ENCODE measurements around the gene CEBPG. TPM values are rescaled to one million over a fixed set of nuclear protein-coding genes. Genes with fewer than 3 reads are reported as not detected.

CEBPG gene
- total RNA-seq, 2 experiments from 2014 or later, result 26.2 to 26.3 TPM

- H3K27me3 Mint-ChIP-seq, result no peaks in the 10 kb centered on the region
- H3K27ac Mint-ChIP-seq, result no peak overlapping the region
- no peak overlapping the region for H3K4me3 Mint-ChIP-seq
- no peak for ATAC-seq (ENCODE audit: low read depth)
- POLR2A ChIA-PET, result no interaction called here
- DNase-seq, result no peak
- H3K9me3 Mint-ChIP-seq, result no peaks in the 10 kb centered on the region
- H3K4me1 Mint-ChIP-seq, result no peaks in the 10 kb centered on the region
- no peaks in the 10 kb centered on the region for H3K36me3 Mint-ChIP-seq
These were observed 53.3 kb downstream of the CEBPG start for GRCh38 chr19:33426621-33427361.

- no peak for DNase-seq
- Mint-ChIP-seq H3K36me3 (no peaks in the 10 kb centered on the region), H3K27ac (no peak overlapping the region), H3K27me3 (no peaks in the 10 kb centered on the region), H3K9me3 (no peaks in the 10 kb centered on the region), H3K4me3 (no peak overlapping the region), H3K4me1 (no peaks in the 10 kb centered on the region)
- POLR2A ChIA-PET, result no interaction called here
- no peak for ATAC-seq (ENCODE audit: low read depth)
These were observed 54.5 kb downstream of the CEBPG start for GRCh38 chr19:33427801-33428626.

GRCh38 chr19:33428627-33429125, 55.2 kb downstream of the CEBPG start:
- no peaks in the 10 kb centered on the region for H3K4me1 Mint-ChIP-seq
- DNase-seq (no peak), ATAC-seq (ENCODE audit: low read depth) (no peak)
- H3K27me3 Mint-ChIP-seq, result no peaks in the 10 kb centered on the region
- no peak overlapping the region for H3K4me3 Mint-ChIP-seq
- POLR2A ChIA-PET, result no interaction called here
- no peak overlapping the region for H3K27ac Mint-ChIP-seq
- no peaks in the 10 kb centered on the region for H3K9me3 Mint-ChIP-seq
- H3K36me3 Mint-ChIP-seq, result no peaks in the 10 kb centered on the region

GRCh38 chr19:33429891-33430673, 56.6 kb downstream of the CEBPG start:
- DNase-seq (peak; percentile 19), ATAC-seq (ENCODE audit: low read depth) (peak; percentile 55)
- Mint-ChIP-seq H3K9me3 (no peaks in the 10 kb centered on the region), H3K4me3 (no peak overlapping the region), H3K4me1 (no peaks in the 10 kb centered on the region), H3K27ac (peak overlapping the region; percentile 7), H3K27me3 (no peaks in the 10 kb centered on the region), H3K36me3 (no peaks in the 10 kb centered on the region)
- POLR2A ChIA-PET, result no interaction called here

GRCh38 chr19:33430674-33431277, 57.3 kb downstream of the CEBPG start:
- Mint-ChIP-seq H3K27ac (peak overlapping the region; percentile 7), H3K4me1 (no peaks in the 10 kb centered on the region), H3K36me3 (no peaks in the 10 kb centered on the region), H3K9me3 (no peaks in the 10 kb centered on the region), H3K4me3 (no peak overlapping the region), H3K27me3 (no peaks in the 10 kb centered on the region)
- DNase-seq (peak; percentile 74), ATAC-seq (ENCODE audit: low read depth) (peak; percentile 81)
- POLR2A ChIA-PET, result no interaction called here

GRCh38 chr19:33432015-33432414, 58.5 kb downstream of the CEBPG start:
- Mint-ChIP-seq H3K4me3 (no peak overlapping the region), H3K27ac (no peak overlapping the region)
- peak; percentile 8 for DNase-seq

More at GRCh38 chr19:33432015-33432414, 58.5 kb downstream of the CEBPG start:
- H3K36me3 Mint-ChIP-seq, result no peaks in the 10 kb centered on the region
- H3K4me1 Mint-ChIP-seq, result no peaks in the 10 kb centered on the region
- POLR2A ChIA-PET, result no interaction called here
- no peaks in the 10 kb centered on the region for H3K9me3 Mint-ChIP-seq
- no peak for ATAC-seq (ENCODE audit: low read depth)
- no peaks in the 10 kb centered on the region for H3K27me3 Mint-ChIP-seq

Other genes starting within 250 kb of the CEBPG start
- not detected for gene WDR88, start 241.6 kb upstream of the CEBPG start, total RNA-seq
- gene LRP3, start 179.4 kb upstream of the CEBPG start, total RNA-seq, result under 1 TPM; 0.14 to 0.43 TPM
- gene SLC7A10, start 147.9 kb upstream of the CEBPG start, total RNA-seq, result not detected
- 1 to 10 TPM; 1.6 to 1.9 TPM for gene CEBPA, start 71.2 kb upstream of the CEBPG start, total RNA-seq
- 10 to 100 TPM; 23.5 to 26.2 TPM for gene PEPD, start 148.1 kb downstream of the CEBPG start, total RNA-seq
- gene CHST8, start 248.2 kb downstream of the CEBPG start, total RNA-seq, result not detected